Measurements from ENCODE around the gene C5orf63.

- TF ChIP-seq DNMT1 (IDR thresholded peaks at IDR 0.05) (no peak), MAFF (IDR thresholded peaks at IDR 0.05; ENCODE audit: low read length) (no peak), CTCF (IDR thresholded peaks at IDR 0.05 in 2 of 3, conservative IDR thresholded peaks at IDR 0.05 in 1 of 3; ENCODE audit: insufficient read depth in 2 of 3, low read depth in 1 of 3, low read length in 3 of 3) (no peak), CREB1 (IDR thresholded peaks at IDR 0.05) (no peak), CREB1 (CRISPR knock-in tag; IDR thresholded peaks at IDR 0.05) (no peak), TSHZ1 (CRISPR knock-in tag; IDR thresholded peaks at IDR 0.05) (no peak), E2F6 (IDR thresholded peaks at IDR 0.05; ENCODE audit: borderline replicate concordance in 1 of 2, extremely low read depth in 1 of 2, insufficient read depth in 1 of 2, insufficient read length in 1 of 2, low read depth in 1 of 2, low read length in 1 of 2, poor library complexity in 1 of 2, severe bottlenecking in 1 of 2) (no peak), ERF (CRISPR knock-in tag; IDR thresholded peaks at IDR 0.05) (no peak), SNRNP70 (optimal IDR thresholded peaks at IDR 0.05; ENCODE audit: low read depth, low read length) (no peak), PHF8 (IDR thresholded peaks at IDR 0.05; ENCODE audit: borderline replicate concordance, low read length) (no peak), TEAD1 (CRISPR knock-in tag; IDR thresholded peaks at IDR 0.05) (no peak), NCOA4 (IDR thresholded peaks at IDR 0.05; ENCODE audit: partially characterized antibody) (no peak), KLF6 (CRISPR knock-in tag; IDR thresholded peaks at IDR 0.05; ENCODE audit: borderline replicate concordance) (no peak)
These were observed 19.4 kb upstream of the C5orf63 start for GRCh38 chr5:127092690-127093089.
